Activated B cell treated with CpG ODN at 0.5 μM for 24 hours (primary cell): ENCODE data around the gene DOCK1. TPM values are rescaled to one million over a fixed set of nuclear protein-coding genes. Genes with fewer than 3 reads are reported as not detected.

Experiments used
- ATAC-seq: fragments of 200-7000 bp; cut with Tn5 transposase; one replicate; pipeline ENCODE4 v1.10.0; 2021; ENCODE audit warnings: low read depth, mild to moderate bottlenecking, moderate library complexity
- CTCF ChIA-PET: fragments of 350-600 bp; sonication (Branson Sonifier 250); formaldehyde crosslinking; loops from one replicate; lab custom pipeline; 2021; ENCODE audit warnings: antibody characterized with exemption; lab: Charles Lee
- POLR2A ChIA-PET: fragments of 350-600 bp; sonication (Branson Sonifier 250); formaldehyde crosslinking; loops from one replicate; lab custom pipeline; 2021; ENCODE audit warnings: antibody characterized with exemption; lab: Charles Lee
- DNase-seq: peaks from one replicate; pipeline ENCODE4 v3.0.0; 2022
- H3K27ac Mint-ChIP-seq: one replicate; pipeline ENCODE4 v1.8.0; 2020; ENCODE audit warnings: mixed read lengths
- H3K27me3 Mint-ChIP-seq: one replicate; pipeline ENCODE4 v1.8.0; 2021; ENCODE audit warnings: mixed read lengths
- H3K36me3 Mint-ChIP-seq: one replicate; pipeline ENCODE4 v1.8.0; 2021; ENCODE audit warnings: low read depth, mixed read lengths
- H3K4me1 Mint-ChIP-seq: one replicate; pipeline ENCODE4 v1.8.0; 2021; ENCODE audit warnings: mixed read lengths
- H3K4me3 Mint-ChIP-seq: one replicate; pipeline ENCODE4 v1.8.0; 2020; ENCODE audit warnings: mild to moderate bottlenecking, mixed read lengths
- H3K9me3 Mint-ChIP-seq: one replicate; pipeline ENCODE4 v1.8.0; 2020; ENCODE audit warnings: mixed read lengths
- intact Hi-C: fragments of 100-400 bp; cut with micrococcal nuclease; formaldehyde crosslinking; loops from one replicate; pipeline ENCODE4 v1.15.1; 2024
- total RNA-seq: library from RNA; stranded (reverse); gene quantifications from 2 replicates; pipeline ENCODE4 v1.2.3, GENCODE V29; 2022
- TF ChIP-seq, protein P1 (sequence below): fragments of 200-600 bp; IDR thresholded peaks from one replicate; pipeline ENCODE4 v1.8.0; 2022; ENCODE audit warnings: antibody characterized with exemption, mild to moderate bottlenecking

The DOCK1 gene
- total RNA-seq, 1 donor from 2014 or later = not detected

DNA sequence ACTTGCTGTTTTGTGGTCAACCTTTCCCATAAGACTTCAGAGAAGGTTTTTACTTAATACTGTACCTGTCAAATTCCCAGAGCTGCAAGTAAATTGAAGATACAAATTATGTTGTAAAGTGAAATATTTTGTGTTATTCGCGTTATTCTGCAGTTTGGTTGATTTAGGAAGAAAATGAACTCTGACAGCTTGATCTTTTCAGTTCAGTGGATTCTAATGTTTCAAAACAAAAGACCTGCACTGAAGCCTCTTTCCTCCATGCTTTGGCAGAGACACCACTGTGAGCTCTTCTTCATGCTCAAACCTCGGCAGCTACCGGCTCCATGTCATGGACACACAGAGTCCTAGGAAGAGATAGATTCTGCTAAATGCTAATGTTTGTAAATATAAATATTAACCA, 366.8 kb downstream of the DOCK1 start:
- Mint-ChIP-seq H3K4me3 (no peak overlapping the region), H3K27ac (no peak overlapping the region), H3K36me3 (no peaks in the 10 kb centered on the region), H3K4me1 (no peaks in the 10 kb centered on the region), H3K27me3 (no peaks in the 10 kb centered on the region), H3K9me3 (no peaks in the 10 kb centered on the region)
- POLR2A ChIA-PET = no interaction called here
- intact Hi-C loops = no loop called here
- TF ChIP-seq, protein P1, sequence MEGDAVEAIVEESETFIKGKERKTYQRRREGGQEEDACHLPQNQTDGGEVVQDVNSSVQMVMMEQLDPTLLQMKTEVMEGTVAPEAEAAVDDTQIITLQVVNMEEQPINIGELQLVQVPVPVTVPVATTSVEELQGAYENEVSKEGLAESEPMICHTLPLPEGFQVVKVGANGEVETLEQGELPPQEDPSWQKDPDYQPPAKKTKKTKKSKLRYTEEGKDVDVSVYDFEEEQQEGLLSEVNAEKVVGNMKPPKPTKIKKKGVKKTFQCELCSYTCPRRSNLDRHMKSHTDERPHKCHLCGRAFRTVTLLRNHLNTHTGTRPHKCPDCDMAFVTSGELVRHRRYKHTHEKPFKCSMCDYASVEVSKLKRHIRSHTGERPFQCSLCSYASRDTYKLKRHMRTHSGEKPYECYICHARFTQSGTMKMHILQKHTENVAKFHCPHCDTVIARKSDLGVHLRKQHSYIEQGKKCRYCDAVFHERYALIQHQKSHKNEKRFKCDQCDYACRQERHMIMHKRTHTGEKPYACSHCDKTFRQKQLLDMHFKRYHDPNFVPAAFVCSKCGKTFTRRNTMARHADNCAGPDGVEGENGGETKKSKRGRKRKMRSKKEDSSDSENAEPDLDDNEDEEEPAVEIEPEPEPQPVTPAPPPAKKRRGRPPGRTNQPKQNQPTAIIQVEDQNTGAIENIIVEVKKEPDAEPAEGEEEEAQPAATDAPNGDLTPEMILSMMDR = no peak
- ATAC-seq (no peak), DNase-seq (no peak)
- CTCF ChIA-PET = no interaction called here

- Mint-ChIP-seq H3K27me3 (no peaks in the 10 kb centered on the region), H3K27ac (no peak overlapping the region), H3K9me3 (no peaks in the 10 kb centered on the region), H3K4me3 (no peak overlapping the region), H3K4me1 (no peaks in the 10 kb centered on the region), H3K36me3 (no peaks in the 10 kb centered on the region)
- ATAC-seq (no peak), DNase-seq (no peak)
- ChIA-PET CTCF (no interaction called here), POLR2A (no interaction called here)
- intact Hi-C loops = no loop called here
- TF ChIP-seq, protein P1 = no peak
Measured at GRCh38 chr10:127275272-127275671, 370.0 kb downstream of the DOCK1 start.

- H3K36me3 Mint-ChIP-seq = no peaks in the 10 kb centered on the region
- no peaks in the 10 kb centered on the region for H3K9me3 Mint-ChIP-seq
- intact Hi-C loops = no loop called here
- TF ChIP-seq, protein P1 = no peak
- CTCF ChIA-PET = no interaction called here
- H3K4me1 Mint-ChIP-seq = no peaks in the 10 kb centered on the region
- no peak overlapping the region for H3K27ac Mint-ChIP-seq
- DNase-seq = no peak
- POLR2A ChIA-PET = no interaction called here
- no peak for ATAC-seq
- H3K4me3 Mint-ChIP-seq = no peak overlapping the region
- H3K27me3 Mint-ChIP-seq = no peaks in the 10 kb centered on the region
Measured at GRCh38 chr10:127275793-127276450, 370.7 kb downstream of the DOCK1 start.

- ChIA-PET POLR2A (no interaction called here), CTCF (no interaction called here)
- Mint-ChIP-seq H3K4me1 (no peaks in the 10 kb centered on the region), H3K36me3 (no peaks in the 10 kb centered on the region), H3K4me3 (no peak overlapping the region), H3K27ac (no peak overlapping the region), H3K9me3 (no peaks in the 10 kb centered on the region), H3K27me3 (no peaks in the 10 kb centered on the region)
- TF ChIP-seq, protein P1 = no peak
- intact Hi-C loops = no loop called here
- ATAC-seq (no peak), DNase-seq (no peak)
Measured at GRCh38 chr10:127276794-127277462, 371.7 kb downstream of the DOCK1 start.

DNA sequence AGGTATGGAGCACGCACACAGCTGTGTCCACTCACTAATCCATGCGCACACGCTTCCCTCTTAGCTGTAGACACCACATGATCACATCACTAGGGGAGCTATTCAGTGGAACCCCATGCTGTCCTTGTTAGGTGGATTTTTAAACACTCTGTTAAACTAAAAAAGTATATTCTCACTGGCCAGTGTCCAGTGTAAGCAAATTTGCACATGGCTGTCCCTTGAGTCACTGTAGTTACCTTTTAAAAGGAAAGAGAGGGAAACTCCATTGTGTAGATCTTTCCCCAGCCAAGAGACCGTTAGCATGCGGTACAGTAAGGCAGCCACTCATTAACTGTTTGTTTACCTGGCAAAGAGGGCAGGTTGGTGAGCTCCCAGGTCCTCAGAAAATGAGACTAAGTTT, 372.8 kb downstream of the DOCK1 start:
- ChIA-PET CTCF (no interaction called here), POLR2A (no interaction called here)
- H3K9me3 Mint-ChIP-seq = no peaks in the 10 kb centered on the region
- no peaks in the 10 kb centered on the region for H3K27me3 Mint-ChIP-seq
- H3K36me3 Mint-ChIP-seq = no peaks in the 10 kb centered on the region
- no peak overlapping the region for H3K4me3 Mint-ChIP-seq
- no peak overlapping the region for H3K27ac Mint-ChIP-seq
- ATAC-seq (no peak), DNase-seq (no peak)
- TF ChIP-seq, protein P1 = no peak
- intact Hi-C loops = no loop called here
- H3K4me1 Mint-ChIP-seq = no peaks in the 10 kb centered on the region
